Measurements from ENCODE around the gene EIF3J.
"Not testable (repeated sequence)": the region's sequence is repeated elsewhere in the genome, so short reads cannot be mapped to it uniquely, and the experiment has no call there.

EIF3J gene

GRCh38 chr15:44536962-44537734 lies at the start of gene EIF3J:
Gene EIF3J, plus strand, starts transcription at chr15:44537147. Its CDS starts 48 bp downstream, at chr15:44537195.
- in situ Hi-C loops (cut with HindIII; ENCODE audit: low sequenced_read_pairs), result no loop called here

- in situ Hi-C loops (cut with HindIII; ENCODE audit: low sequenced_read_pairs), result no loop called here
Measured at GRCh38 chr15:44489464-44489863, 47.5 kb upstream of the EIF3J start.

- in situ Hi-C loops (cut with HindIII; ENCODE audit: low sequenced_read_pairs), result no loop called here
Measured at GRCh38 chr15:44490622-44491021, 46.3 kb upstream of the EIF3J start.

GRCh38 chr15:44492040-44492439 lies 44.9 kb upstream of the EIF3J start:
- in situ Hi-C loops (cut with HindIII; ENCODE audit: low sequenced_read_pairs), result no loop called here

GRCh38 chr15:44492672-44493071 lies 44.3 kb upstream of the EIF3J start:
- in situ Hi-C loops (cut with HindIII; ENCODE audit: low sequenced_read_pairs), result no loop called here

- in situ Hi-C loops (cut with HindIII; ENCODE audit: low sequenced_read_pairs), result no loop called here
Measured at GRCh38 chr15:44495562-44495961, 41.4 kb upstream of the EIF3J start.

GRCh38 chr15:44500555-44500954 lies 36.4 kb upstream of the EIF3J start:
- in situ Hi-C loops (cut with HindIII; ENCODE audit: low sequenced_read_pairs), result no loop called here

- in situ Hi-C loops (cut with HindIII; ENCODE audit: low sequenced_read_pairs), result no loop called here
Measured at GRCh38 chr15:44501768-44502366, 35.1 kb upstream of the EIF3J start.

- in situ Hi-C loops (cut with HindIII; ENCODE audit: low sequenced_read_pairs), result no loop called here
Measured at GRCh38 chr15:44516436-44516835, 20.5 kb upstream of the EIF3J start.

- in situ Hi-C loops (cut with HindIII; ENCODE audit: low sequenced_read_pairs), result no loop called here
Measured at GRCh38 chr15:44519537-44519936, 17.4 kb upstream of the EIF3J start.

- in situ Hi-C loops (cut with HindIII; ENCODE audit: low sequenced_read_pairs), result no loop called here
Measured at GRCh38 chr15:44525018-44525417, 11.9 kb upstream of the EIF3J start.

- in situ Hi-C loops (cut with HindIII; ENCODE audit: low sequenced_read_pairs), result no loop called here
Measured at GRCh38 chr15:44527241-44527640, 9.7 kb upstream of the EIF3J start.

- in situ Hi-C loops (cut with HindIII; ENCODE audit: low sequenced_read_pairs), result no loop called here
Measured at GRCh38 chr15:44529864-44530604, 6.9 kb upstream of the EIF3J start.

GRCh38 chr15:44530653-44531052 lies 6.3 kb upstream of the EIF3J start:
- in situ Hi-C loops (cut with HindIII; ENCODE audit: low sequenced_read_pairs), result no loop called here

- in situ Hi-C loops (cut with HindIII; ENCODE audit: low sequenced_read_pairs), result not testable (repeated sequence)
Measured at GRCh38 chr15:44532275-44532674, 4.7 kb upstream of the EIF3J start.

- in situ Hi-C loops (cut with HindIII; ENCODE audit: low sequenced_read_pairs), result no loop called here
Measured at GRCh38 chr15:44532689-44533088, 4.3 kb upstream of the EIF3J start.

GRCh38 chr15:44535092-44535491 lies 1.9 kb upstream of the EIF3J start:
- in situ Hi-C loops (cut with HindIII; ENCODE audit: low sequenced_read_pairs), result no loop called here

GRCh38 chr15:44535523-44536301 lies 1.2 kb upstream of the EIF3J start:
- in situ Hi-C loops (cut with HindIII; ENCODE audit: low sequenced_read_pairs), result no loop called here

- in situ Hi-C loops (cut with HindIII; ENCODE audit: low sequenced_read_pairs), result no loop called here
Measured at GRCh38 chr15:44536302-44536961, 515 bp upstream of the EIF3J start.

GRCh38 chr15:44537735-44538240 lies 841 bp downstream of the EIF3J start:
- in situ Hi-C loops (cut with HindIII; ENCODE audit: low sequenced_read_pairs), result no loop called here
